Type B pancreatic cell (in vitro differentiated cells): ENCODE measurements around the gene MAGEA8. TPM values are rescaled to one million over a fixed set of nuclear protein-coding genes. Genes with fewer than 3 reads are reported as not detected.

Experiments used
- DNase-seq: peaks from one replicate; pipeline ENCODE4 v3.0.0; 2021; ENCODE audit warnings: mixed read lengths; ENCODE audit not compliant: unreplicated experiment; ENCODE audit errors: extremely low spot score
- H3K27ac Mint-ChIP-seq: 2 replicates; pipeline ENCODE4 v1.8.0; 2021; ENCODE audit warnings: mild to moderate bottlenecking, mixed read lengths
- H3K27me3 Mint-ChIP-seq: 2 replicates; pipeline ENCODE4 v1.8.0; 2021; ENCODE audit warnings: mixed read lengths
- H3K36me3 Mint-ChIP-seq: 2 replicates; pipeline ENCODE4 v1.8.0; 2021; ENCODE audit warnings: mixed read lengths
- H3K4me1 Mint-ChIP-seq: one replicate; pipeline ENCODE4 v1.8.0; 2021; ENCODE audit warnings: mixed read lengths; ENCODE audit not compliant: unreplicated experiment
- H3K4me3 Mint-ChIP-seq: 2 replicates; pipeline ENCODE4 v1.8.0; 2021; ENCODE audit warnings: mild to moderate bottlenecking, mixed read lengths
- H3K9me3 Mint-ChIP-seq: 2 replicates; pipeline ENCODE4 v1.8.0; 2021; ENCODE audit warnings: mixed read lengths
- CTCF ChIP-seq: fragments of 200-600 bp; sonication (generic); conservative IDR thresholded peaks from 2 replicates; pipeline ENCODE4 v1.5.0; 2021; ENCODE audit warnings: antibody characterized with exemption, mild to moderate bottlenecking
- total RNA-seq: library from RNA; stranded (reverse); gene quantifications from 2 replicates; pipeline ENCODE4 v1.2.1, GENCODE V29; 2021; ENCODE audit warnings: low replicate concordance

MAGEA8 gene
- total RNA-seq, 1 donor from 2014 or later = not detected

GRCh38 chrX:149845385-149845784, 35.6 kb upstream of the MAGEA8 start:
- Mint-ChIP-seq H3K27ac (no peak overlapping the region), H3K27me3 (no peaks in the 10 kb centered on the region), H3K4me1 (no peaks in the 10 kb centered on the region), H3K9me3 (no peaks in the 10 kb centered on the region), H3K36me3 (no peaks in the 10 kb centered on the region), H3K4me3 (no peak overlapping the region)
- TF ChIP-seq CTCF = no peak
- no peak for DNase-seq

- no peak for DNase-seq
- H3K4me1 Mint-ChIP-seq = no peaks in the 10 kb centered on the region
- no peaks in the 10 kb centered on the region for H3K27me3 Mint-ChIP-seq
- H3K27ac Mint-ChIP-seq = no peak overlapping the region
- H3K4me3 Mint-ChIP-seq = no peak overlapping the region
- H3K36me3 Mint-ChIP-seq = no peaks in the 10 kb centered on the region
- no peak for TF ChIP-seq CTCF
- H3K9me3 Mint-ChIP-seq = no peaks in the 10 kb centered on the region
Observed at GRCh38 chrX:149846789-149847188, 34.2 kb upstream of the MAGEA8 start.

GRCh38 chrX:149848855-149849254, 32.1 kb upstream of the MAGEA8 start:
- Mint-ChIP-seq H3K4me1 (no peaks in the 10 kb centered on the region), H3K36me3 (no peaks in the 10 kb centered on the region), H3K4me3 (no peak overlapping the region), H3K27ac (no peak overlapping the region), H3K9me3 (no peaks in the 10 kb centered on the region), H3K27me3 (no peaks in the 10 kb centered on the region)
- no peak for TF ChIP-seq CTCF
- no peak for DNase-seq

GRCh38 chrX:149849787-149850186, 31.2 kb upstream of the MAGEA8 start:
- no peaks in the 10 kb centered on the region for H3K4me1 Mint-ChIP-seq
- no peak overlapping the region for H3K4me3 Mint-ChIP-seq

GRCh38 chrX:149851864-149852263, 29.1 kb upstream of the MAGEA8 start:
- Mint-ChIP-seq H3K36me3 (no peaks in the 10 kb centered on the region), H3K9me3 (no peaks in the 10 kb centered on the region), H3K27me3 (no peaks in the 10 kb centered on the region)

More at GRCh38 chrX:149849787-149850186, 31.2 kb upstream of the MAGEA8 start:
- no peaks in the 10 kb centered on the region for H3K27me3 Mint-ChIP-seq
- TF ChIP-seq CTCF = no peak
- no peaks in the 10 kb centered on the region for H3K36me3 Mint-ChIP-seq
- DNase-seq = no peak
- H3K27ac Mint-ChIP-seq = no peak overlapping the region
- H3K9me3 Mint-ChIP-seq = no peaks in the 10 kb centered on the region

More at GRCh38 chrX:149851864-149852263, 29.1 kb upstream of the MAGEA8 start:
- Mint-ChIP-seq H3K4me1 (no peaks in the 10 kb centered on the region), H3K27ac (no peak overlapping the region), H3K4me3 (no peak overlapping the region)
- no peak for DNase-seq
- TF ChIP-seq CTCF = no peak
